PC-9 (cell line): ENCODE measurements around the gene AGAP1.

Source experiments
- EZH2 ChIP-seq: fragments of 200-600 bp; sonication (generic); IDR thresholded peaks from 2 replicates; pipeline ENCODE4 v1.8.0; 2017; ENCODE audit warnings: antibody characterized with exemption, low read depth
- TF ChIP-seq, protein P1 (sequence below): fragments of 200-600 bp; sonication (generic); conservative IDR thresholded peaks from 2 replicates; pipeline ENCODE4 v1.6.1; 2017; ENCODE audit warnings: mixed run types, antibody characterized with exemption, mild to moderate bottlenecking, moderate library complexity

- TF ChIP-seq, protein P1, sequence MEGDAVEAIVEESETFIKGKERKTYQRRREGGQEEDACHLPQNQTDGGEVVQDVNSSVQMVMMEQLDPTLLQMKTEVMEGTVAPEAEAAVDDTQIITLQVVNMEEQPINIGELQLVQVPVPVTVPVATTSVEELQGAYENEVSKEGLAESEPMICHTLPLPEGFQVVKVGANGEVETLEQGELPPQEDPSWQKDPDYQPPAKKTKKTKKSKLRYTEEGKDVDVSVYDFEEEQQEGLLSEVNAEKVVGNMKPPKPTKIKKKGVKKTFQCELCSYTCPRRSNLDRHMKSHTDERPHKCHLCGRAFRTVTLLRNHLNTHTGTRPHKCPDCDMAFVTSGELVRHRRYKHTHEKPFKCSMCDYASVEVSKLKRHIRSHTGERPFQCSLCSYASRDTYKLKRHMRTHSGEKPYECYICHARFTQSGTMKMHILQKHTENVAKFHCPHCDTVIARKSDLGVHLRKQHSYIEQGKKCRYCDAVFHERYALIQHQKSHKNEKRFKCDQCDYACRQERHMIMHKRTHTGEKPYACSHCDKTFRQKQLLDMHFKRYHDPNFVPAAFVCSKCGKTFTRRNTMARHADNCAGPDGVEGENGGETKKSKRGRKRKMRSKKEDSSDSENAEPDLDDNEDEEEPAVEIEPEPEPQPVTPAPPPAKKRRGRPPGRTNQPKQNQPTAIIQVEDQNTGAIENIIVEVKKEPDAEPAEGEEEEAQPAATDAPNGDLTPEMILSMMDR: no peak
- no peak for TF ChIP-seq EZH2
Observed at GRCh38 chr2:235447210-235447609, 46.6 kb upstream of the AGAP1 start.
